Germinal center (tissue), 1 donor: ENCODE results near the gene LIN7A.

Source experiments
- DNase-seq: peaks from one replicate; pipeline ENCODE4 v3.0.0; 2012; ENCODE audit warnings: mixed read lengths, low spot score

The LIN7A gene

DNA sequence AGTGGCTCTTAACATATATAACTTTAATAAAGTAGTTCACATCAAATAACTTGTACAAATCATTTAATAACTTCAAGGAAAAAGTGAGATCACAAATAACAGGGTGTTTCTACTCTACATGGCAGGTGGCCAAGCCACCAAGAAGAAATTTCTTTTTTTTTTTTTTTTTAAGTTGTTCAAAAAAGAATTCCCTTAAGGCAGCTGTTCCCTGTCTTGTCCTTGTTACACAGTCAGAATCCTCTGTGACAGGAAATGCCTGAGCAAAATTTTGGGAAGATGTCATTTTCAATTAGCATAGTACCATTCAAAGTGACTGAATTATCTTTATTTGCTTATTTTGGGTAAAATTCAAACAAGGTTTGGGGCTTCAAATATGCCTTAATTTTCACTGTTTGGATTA is 79.4 kb downstream of the LIN7A start:
- DNase-seq, result no peak

GRCh38 chr12:80857311-80857710 is 80.4 kb downstream of the LIN7A start:
- DNase-seq, result no peak

DNA sequence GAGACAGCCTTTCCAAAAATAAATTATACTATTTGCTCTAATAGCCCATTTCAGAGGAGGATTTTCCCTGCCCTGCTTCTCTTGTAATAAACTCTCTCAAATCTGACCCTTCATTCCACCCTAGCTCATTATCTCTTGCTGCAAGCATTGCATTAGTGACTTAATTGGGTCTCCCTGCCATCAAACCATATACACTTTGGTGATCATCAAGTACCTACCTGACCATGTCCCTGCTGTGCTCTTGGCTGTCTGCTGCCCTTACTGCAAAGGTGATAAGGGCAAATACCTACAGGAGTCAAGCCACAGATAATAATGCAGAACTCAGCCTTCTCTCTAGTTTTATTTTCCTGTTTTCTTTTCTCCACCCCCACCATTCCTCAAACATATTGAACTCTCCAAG is 88.4 kb downstream of the LIN7A start:
- DNase-seq, result no peak

- DNase-seq, result no peak
These were observed 88.9 kb downstream of the LIN7A start for GRCh38 chr12:80848858-80849257.

DNA sequence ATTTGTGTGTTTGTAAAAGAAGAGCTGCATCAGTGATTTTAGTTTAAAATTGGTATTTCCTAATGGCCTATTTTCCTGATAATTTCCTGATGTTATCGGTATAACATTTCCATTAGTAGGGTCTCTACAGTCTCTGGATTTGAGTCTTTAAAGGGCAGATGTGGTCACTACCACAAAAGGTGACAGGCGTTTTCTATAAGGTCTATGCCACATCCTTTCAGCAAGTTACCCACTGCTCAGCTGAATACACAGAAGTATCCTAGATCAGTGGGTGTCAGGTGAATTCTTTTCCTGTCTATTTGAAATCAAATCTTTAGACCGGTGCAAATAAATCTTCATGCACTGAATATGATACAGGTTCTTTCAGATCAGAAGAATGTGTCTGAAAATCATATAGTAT is 90.2 kb downstream of the LIN7A start:
- DNase-seq, result no peak

GRCh38 chr12:80846952-80847351 is 90.8 kb downstream of the LIN7A start:
- no peak for DNase-seq

GRCh38 chr12:80845639-80846038 is 92.1 kb downstream of the LIN7A start:
- no peak for DNase-seq

DNA sequence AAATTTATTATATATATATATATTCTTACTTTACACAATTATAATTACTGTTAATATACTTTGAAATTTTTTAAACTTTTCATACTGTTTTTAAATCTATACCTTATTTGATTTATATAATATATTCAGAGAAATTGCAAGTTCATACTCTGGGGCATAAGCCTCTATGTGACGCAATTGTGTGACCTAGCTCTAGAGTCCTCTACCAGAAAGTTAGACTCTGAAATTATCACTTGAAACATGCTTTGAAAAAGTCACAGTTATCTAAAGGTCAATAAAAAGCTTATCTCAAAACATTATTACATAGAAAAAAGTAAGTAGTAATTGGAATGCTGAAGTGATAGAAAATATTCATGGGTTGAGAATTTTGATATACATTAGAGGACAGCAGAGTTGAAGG is 93.8 kb downstream of the LIN7A start:
- no peak for DNase-seq

GRCh38 chr12:80838708-80839107 is 99.0 kb downstream of the LIN7A start:
- no peak for DNase-seq

DNA sequence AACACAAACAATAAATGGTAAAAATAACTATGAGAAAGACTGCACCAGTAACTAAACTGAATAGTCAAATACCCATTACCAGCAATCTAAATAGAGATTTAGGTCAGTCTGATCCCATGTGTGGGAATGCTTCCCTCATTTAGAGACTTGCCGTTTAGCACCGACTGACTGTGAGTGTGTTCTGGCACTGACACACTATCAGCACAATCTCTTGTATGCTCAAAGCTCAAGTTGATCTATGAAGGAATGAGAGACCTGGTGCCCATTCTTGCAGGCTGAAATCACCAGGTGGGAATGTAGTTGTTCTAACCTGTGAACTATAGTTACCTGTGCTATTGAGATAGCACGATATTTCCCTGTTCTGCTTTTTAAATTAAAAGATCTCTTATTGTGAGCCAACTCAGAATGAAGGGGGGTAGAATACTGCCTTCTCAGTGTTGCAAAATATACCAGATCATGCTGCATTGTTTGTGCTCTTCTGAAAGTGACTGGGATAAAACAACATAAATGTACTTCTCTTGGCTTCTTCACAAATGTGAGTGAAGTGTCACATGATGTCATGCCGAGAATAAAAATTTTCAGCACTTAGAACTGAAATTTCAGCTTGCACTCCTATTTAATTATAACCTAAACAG is 99.6 kb downstream of the LIN7A start:
- no peak for DNase-seq

GRCh38 chr12:80837342-80837978 is 100.3 kb downstream of the LIN7A start:
- no peak for DNase-seq

DNA sequence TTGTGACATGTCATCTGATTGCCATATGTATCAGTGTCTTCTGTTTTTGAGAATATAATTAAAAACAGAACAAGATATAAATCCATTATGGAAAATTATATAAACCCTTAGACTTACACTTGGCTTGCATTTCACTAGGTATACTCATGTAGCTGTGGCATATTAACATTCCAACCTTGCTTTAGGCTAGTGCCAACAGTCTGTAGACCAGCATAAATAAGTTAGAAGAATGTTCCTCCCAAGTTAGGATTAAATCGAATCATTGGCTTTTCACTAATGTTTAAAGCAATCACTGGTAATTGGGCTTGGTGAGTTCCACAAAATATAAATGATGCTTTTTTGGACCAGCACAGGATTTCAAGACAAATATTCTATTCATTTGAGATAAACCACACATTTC is 103.0 kb downstream of the LIN7A start:
- DNase-seq, result no peak

- DNase-seq, result no peak
These were observed 107.1 kb downstream of the LIN7A start for GRCh38 chr12:80830533-80831088.

- no peak for DNase-seq
These were observed 108.0 kb downstream of the LIN7A start for GRCh38 chr12:80829767-80830166.

DNA sequence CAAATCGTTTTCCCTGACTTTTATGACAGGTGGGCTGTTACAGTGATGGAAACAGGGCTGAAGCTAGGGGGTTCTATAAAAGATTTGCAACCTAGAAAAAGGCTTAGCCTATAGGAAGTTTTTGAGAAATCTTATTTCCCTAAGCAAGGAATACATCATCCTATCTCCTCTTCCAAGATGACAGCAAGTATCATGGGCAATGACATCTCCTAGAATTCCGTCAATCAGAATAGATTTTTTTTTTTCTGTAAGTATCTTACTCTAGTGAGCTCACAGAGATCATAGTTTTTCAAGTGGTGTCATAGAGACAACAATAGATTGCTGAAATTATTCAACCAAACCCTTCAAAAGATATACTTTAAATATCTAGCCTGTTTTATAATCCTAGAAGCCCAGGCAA is 112.2 kb downstream of the LIN7A start:
- no peak for DNase-seq

DNA sequence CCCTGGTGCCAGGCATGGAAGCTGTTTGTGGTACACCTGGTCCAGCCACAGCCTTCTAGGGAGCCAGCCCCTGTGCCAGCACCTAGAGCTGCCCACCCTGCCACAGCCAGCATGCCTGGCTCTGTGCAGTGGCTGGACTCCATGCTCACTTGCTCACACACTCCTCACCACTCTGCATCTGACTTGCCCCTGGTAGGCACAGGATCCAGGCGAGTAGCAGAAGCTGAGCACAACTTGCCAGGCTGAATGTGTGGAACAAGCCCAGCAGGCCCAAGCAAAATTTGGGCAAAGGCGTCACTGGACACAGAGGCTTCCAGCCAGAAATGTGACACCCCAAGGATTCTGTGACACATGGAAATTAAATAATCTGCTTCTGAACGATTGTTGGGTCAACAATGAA is 114.3 kb downstream of the LIN7A start:
- DNase-seq, result no peak

GRCh38 chr12:80821513-80822000 is 116.2 kb downstream of the LIN7A start:
- no peak for DNase-seq

DNA sequence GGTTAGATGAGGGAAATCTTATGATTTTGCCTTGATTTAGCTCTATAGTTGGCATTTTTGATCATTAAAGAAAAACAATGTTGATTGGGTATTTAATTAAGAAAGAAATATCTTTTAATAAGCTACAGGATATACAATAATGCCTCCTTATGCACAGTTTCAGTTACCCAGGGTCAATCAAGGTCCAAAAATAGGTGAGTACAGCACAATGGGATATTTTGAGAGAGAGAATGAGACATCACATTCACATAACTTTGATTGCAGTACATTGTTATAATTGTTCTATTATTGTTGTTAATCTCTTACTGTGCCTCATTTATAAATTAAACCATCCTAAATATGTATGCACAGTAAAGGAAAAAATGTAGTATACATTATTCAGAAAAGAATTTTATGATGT is 118.9 kb downstream of the LIN7A start:
- no peak for DNase-seq

GRCh38 chr12:80815351-80815750 is 122.4 kb downstream of the LIN7A start:
- no peak for DNase-seq

- no peak for DNase-seq
These were observed 123.3 kb downstream of the LIN7A start for GRCh38 chr12:80814453-80814852.

GRCh38 chr12:80813820-80814219 is 123.9 kb downstream of the LIN7A start:
- DNase-seq, result no peak

DNA sequence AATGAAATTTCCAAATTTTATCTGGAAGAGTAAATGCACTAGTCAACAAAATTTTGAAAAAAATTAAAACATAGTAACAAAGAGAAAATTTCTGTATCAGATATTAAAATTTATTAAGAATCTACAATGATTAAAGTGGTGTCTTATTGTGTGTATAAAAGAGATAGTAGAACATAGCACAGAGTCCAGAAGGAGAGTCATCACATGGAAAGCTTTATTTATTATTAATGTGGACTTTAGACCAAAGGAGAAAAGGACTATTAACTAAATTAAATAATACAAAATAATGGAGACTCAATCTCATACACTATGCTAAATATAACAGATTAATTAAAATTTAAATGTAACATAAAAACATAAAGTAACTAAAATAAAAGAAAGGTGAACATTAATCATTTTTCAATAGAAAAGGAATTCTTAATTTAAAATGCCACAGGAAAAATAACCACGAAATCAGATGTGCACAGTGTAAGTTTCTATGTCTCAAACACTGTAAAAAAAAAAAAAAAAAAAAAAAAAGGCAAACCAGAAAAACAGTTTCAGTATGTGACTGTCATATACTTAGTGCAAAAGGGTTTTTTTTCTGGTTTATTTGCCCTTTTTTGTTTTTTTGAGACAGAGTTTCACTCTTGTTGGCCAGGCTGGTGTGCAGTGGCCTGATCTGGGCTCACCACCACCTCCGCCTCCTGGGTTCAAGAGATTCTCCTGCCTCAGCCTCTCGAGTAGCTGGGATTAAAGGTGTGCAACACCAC is 125.6 kb downstream of the LIN7A start:
- DNase-seq, result no peak

- DNase-seq, result no peak
These were observed 126.9 kb downstream of the LIN7A start for GRCh38 chr12:80810874-80811273.
